ENCODE data around the gene PCGF2.
"Not testable (repeated sequence)": the region's sequence is repeated elsewhere in the genome, so short reads cannot be mapped to it uniquely, and the experiment has no call there.

Gene PCGF2

GRCh38 chr17:38729886-38730525 is 18.1 kb downstream of the PCGF2 start, which contains the start of gene CISD3:
TSS of gene CISD3 (plus strand) at chr17:38730341. CDS start at chr17:38730359, 18 bp downstream.
- no peak for TF ChIP-seq CTCF (IDR thresholded peaks at IDR 0.05; ENCODE audit: insufficient read depth, low read length, poor library complexity, severe bottlenecking)
- Histone ChIP-seq H3K27me3 (replicated peaks; ENCODE audit: control insufficient read depth, insufficient read depth, low read length) (no peaks in the 10 kb centered on the region), H3K36me3 (ENCODE audit: control insufficient read depth, insufficient read depth, low read length) (no peaks in the 10 kb centered on the region; the same call in none of the 2 replicates), H3K4me3 (replicated peaks; ENCODE audit: low read depth, low read length) (peak within 1 kb of the TSS; percentile 83)
- peak; percentile 92 for DNase-seq (ENCODE audit: extremely low read depth, insufficient read length)

GRCh38 chr17:38729368-38729885 is 18.7 kb downstream of the PCGF2 start:
- no peak for TF ChIP-seq CTCF (IDR thresholded peaks at IDR 0.05; ENCODE audit: insufficient read depth, low read length, poor library complexity, severe bottlenecking)
- Histone ChIP-seq H3K4me3 (replicated peaks; ENCODE audit: low read depth, low read length) (peak overlapping the region; percentile 63), H3K27me3 (replicated peaks; ENCODE audit: control insufficient read depth, insufficient read depth, low read length) (no peaks in the 10 kb centered on the region), H3K36me3 (ENCODE audit: control insufficient read depth, insufficient read depth, low read length) (peaks cover 4% of the 10 kb centered on the region)
- DNase-seq (ENCODE audit: extremely low read depth, insufficient read length): no peak

- Histone ChIP-seq H3K36me3 (ENCODE audit: control insufficient read depth, insufficient read depth, low read length) (peaks cover 7% of the 10 kb centered on the region), H3K27me3 (replicated peaks; ENCODE audit: control insufficient read depth, insufficient read depth, low read length) (no peaks in the 10 kb centered on the region), H3K4me3 (replicated peaks; ENCODE audit: low read depth, low read length) (no peak overlapping the region)
- no peak for TF ChIP-seq CTCF (IDR thresholded peaks at IDR 0.05; ENCODE audit: insufficient read depth, low read length, poor library complexity, severe bottlenecking)
- DNase-seq (ENCODE audit: extremely low read depth, insufficient read length): peak; percentile 61
Measured at GRCh38 chr17:38728290-38728831, 19.8 kb downstream of the PCGF2 start.

GRCh38 chr17:38727736-38728135 is 20.4 kb downstream of the PCGF2 start:
- peaks cover 8% of the 10 kb centered on the region for H3K36me3 ChIP-seq (ENCODE audit: control insufficient read depth, insufficient read depth, low read length)
- H3K4me3 ChIP-seq (replicated peaks; ENCODE audit: low read depth, low read length): no peak overlapping the region
- no peak for TF ChIP-seq CTCF (IDR thresholded peaks at IDR 0.05; ENCODE audit: insufficient read depth, low read length, poor library complexity, severe bottlenecking)
- H3K27me3 ChIP-seq (replicated peaks; ENCODE audit: control insufficient read depth, insufficient read depth, low read length): no peaks in the 10 kb centered on the region
- DNase-seq (ENCODE audit: extremely low read depth, insufficient read length): no peak

DNA sequence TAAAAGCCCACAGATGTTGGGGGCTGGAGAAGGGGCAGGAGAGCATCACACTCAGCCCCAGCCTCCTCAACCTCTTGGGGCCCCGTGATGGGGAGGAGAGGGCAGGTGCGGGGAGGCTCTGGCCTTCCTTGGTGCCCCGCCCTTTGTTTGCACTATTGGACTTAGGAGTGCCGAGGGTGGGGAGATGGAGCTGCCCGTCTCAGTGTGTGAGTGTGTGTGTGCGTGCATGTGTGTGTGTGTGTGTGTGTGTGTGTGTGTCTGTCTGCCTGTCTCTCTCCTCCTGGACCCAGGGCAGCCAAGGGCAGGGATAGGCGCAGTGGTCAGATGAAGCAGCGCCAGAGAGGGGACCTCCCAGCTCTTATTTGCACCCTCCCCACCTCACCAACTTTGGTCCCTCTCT is 22.0 kb downstream of the PCGF2 start:
- DNase-seq (ENCODE audit: extremely low read depth, insufficient read length); H3K4me3 ChIP-seq (replicated peaks; ENCODE audit: low read depth, low read length); H3K27me3 ChIP-seq (replicated peaks; ENCODE audit: control insufficient read depth, insufficient read depth, low read length): not testable (repeated sequence)
- peaks cover 13% of the 10 kb centered on the region for H3K36me3 ChIP-seq (ENCODE audit: control insufficient read depth, insufficient read depth, low read length)

- Histone ChIP-seq H3K4me3 (replicated peaks; ENCODE audit: low read depth, low read length) (no peak overlapping the region), H3K27me3 (replicated peaks; ENCODE audit: control insufficient read depth, insufficient read depth, low read length) (no peaks in the 10 kb centered on the region), H3K36me3 (ENCODE audit: control insufficient read depth, insufficient read depth, low read length) (peaks cover 17% of the 10 kb centered on the region)
- no peak for DNase-seq (ENCODE audit: extremely low read depth, insufficient read length)
- no peak for TF ChIP-seq CTCF (IDR thresholded peaks at IDR 0.05; ENCODE audit: insufficient read depth, low read length, poor library complexity, severe bottlenecking)
Measured at GRCh38 chr17:38725066-38725465, 23.1 kb downstream of the PCGF2 start.

Data from GM06990 (cell line).